Mesenteric fat pad (tissue), 1 donor: ENCODE data around the gene PRKAR1B. TPM values are rescaled to one million over a fixed set of nuclear protein-coding genes. Genes with fewer than 3 reads are reported as not detected.

Source experiments
- DNase-seq: peaks from one replicate; pipeline ENCODE4 v3.0.0-alpha.2; 2020; ENCODE audit warnings: low spot score
- total RNA-seq: library from RNA; stranded (reverse); fragmentation: NEBNext Ultra II Directional; extraction: Animal tissue kit (Norgen Biotek cat#: 25700); gene quantifications from one replicate; pipeline ENCODE4 v1.2.1, GENCODE V29; 2021
- donor health status: DM: yes; HTN: yes; CAD: no.

PRKAR1B gene
- total RNA-seq, 1 donor from 2014 or later: 11.7 TPM

DNA sequence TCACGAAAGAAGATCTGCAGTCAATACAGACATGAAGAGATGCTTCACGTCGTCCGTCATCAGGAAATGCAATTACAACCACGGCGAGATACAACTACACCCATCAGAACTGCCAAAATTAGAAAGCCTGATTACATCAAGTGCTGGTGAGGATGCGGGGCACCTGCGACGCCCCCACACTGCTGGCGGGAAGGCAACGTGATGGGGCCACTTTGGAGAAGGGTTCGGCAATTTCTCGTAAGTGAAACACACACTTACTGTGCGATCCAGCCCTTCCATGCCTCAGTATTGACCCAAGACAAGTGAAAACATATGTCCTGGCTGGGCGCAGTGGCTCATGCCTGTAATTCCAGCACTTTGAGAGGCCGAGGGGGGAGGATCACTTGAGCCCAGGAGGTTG, 181.6 kb downstream of the PRKAR1B start:
- no peak for DNase-seq

DNA sequence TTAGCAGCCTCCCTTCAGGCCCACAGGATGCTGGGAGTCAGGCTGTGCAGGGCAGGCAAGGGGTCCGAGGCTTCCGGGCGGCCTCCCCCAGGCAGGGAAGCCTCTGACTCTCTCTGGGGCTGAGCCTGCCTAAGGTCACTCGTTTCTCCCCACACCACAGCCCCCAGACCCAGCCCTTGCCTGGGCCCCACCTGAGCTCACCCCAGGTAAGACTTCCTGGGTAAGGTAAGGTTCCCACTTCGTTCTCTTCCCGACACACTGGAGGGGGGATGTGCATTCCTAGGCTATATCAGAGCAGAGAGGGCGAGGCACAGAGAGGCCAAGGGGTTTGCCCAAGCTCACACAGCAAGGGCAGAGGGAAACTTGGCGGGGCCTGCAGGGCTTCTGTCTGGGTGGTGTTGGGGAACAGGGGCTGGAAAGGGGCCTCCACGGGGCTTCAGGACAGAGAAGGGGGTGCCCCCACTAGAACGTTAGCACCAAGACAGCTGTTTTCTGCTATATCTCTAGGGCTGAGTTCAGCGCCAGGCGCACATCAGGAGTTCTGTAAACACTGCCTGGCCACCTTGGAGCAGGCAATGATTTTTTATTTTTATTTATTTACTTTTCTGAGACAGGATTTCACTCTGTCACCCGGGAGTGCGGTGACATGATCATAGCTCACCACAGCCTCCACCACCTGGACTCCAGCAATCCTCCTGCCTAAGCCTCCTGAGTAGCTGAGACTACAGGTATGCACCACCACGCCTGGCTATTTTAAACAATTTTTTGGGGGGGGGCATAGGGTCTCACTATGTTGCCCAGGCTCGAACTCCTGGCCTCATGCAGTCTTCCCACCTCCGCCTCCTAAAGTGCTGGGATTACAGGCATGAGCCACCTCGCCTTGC, 182.5 kb downstream of the PRKAR1B start:
- DNase-seq: no peak

DNA sequence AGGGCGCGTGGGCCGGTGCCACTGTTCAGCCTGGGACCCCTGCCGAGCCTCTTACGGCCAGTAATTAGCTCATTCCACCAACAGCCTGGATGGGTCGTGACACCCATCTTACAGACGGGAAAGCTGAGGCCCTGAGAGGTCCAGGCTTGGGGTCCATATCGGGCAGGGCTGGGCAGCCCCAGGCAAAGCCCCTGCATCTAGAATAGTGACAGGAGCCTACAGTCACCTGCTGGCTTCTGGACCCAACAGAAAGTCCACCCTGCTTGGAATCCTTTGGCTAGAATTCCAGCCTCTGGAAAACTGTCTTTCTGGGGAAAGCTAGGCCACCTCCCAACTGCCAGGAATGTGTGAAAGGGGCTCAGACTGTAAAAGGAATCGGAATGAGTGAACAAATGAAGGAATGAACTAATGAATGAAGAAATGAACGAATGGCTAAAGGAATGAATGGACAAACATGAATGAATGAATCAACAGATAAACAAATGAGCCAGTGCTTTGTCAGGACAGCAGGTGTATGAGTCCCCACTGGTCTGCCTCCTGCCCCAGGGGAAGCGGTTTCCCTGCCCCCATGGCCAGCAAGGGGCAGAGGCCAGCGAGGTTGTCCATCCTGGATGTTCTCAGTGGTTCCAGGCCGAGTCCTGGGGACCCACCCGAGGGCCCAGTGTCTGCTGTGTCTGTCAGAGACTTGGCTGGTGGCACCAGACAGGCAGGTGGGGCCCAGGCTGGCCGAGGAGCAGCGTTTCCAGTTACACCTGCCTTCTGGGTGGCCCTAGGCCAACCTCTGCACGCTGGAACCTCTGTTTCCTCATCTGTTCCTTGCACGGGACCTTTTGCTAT, 183.4 kb downstream of the PRKAR1B start:
- DNase-seq: no peak

DNA sequence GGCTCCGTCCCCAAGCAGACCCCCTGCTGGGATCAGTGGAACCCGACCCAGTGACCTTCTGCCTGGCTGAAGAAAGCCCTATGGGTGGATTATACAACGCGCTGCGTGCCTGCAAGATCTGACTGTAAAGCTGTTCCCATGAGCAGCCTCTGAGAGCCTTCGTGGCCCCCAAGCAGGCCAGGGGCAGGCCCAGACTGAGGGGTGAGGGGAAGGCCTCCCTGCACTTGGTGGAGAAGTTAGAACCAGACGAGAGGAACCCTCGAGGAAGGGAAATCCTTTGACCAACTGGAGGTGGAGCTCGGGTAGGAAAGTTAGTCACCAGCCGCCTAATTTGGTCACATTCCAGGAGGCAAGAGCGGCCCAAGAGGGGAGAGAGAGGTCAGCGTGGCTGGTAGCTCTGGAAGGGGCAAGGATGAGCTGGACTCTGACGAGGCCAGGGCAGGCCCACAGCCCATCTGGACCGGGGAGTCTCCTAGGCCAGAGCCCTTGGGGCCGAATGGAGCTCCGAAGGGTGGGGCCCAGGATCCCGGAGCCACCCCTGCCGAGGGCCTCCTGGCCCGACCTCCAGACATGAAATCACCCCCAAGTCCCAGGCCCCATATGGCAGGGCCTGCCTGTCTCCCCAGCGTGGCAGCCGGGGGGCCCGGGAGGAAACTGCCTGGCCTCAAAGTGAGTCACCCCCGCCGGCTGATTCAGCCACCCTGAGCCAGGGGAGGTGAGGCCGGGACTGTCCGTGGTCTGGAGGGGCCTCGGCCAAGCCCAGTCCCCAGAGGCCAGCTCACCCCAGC, 184.2 kb downstream of the PRKAR1B start:
- DNase-seq: no peak

DNA sequence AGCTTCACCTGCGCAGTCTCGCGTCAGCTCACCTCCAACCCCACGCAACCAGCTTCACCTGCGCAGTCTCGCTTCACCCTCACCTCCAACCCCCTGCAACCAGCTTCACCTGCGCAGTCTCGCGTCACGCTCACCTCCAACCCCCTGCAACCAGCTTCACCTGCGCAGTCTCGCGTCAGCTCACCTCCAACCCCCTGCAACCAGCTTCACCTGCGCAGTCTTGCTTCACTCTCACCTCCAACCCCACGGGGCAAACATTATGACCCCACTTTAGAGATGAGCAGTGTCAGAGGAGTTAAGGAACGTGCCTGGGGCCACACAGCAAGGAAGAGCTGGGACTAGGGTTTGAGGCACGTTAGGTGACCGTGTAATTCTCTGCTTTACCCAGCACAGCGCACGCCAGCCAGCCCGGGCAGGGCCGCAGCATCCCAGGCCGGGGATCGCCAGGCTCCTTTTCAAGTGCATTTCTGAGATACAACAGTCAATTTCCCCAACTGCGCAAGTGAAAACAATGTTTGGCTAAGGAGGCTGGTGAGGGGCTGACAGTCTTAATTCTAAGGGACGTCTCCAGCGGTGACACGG, 184.9 kb downstream of the PRKAR1B start:
- no peak for DNase-seq

DNA sequence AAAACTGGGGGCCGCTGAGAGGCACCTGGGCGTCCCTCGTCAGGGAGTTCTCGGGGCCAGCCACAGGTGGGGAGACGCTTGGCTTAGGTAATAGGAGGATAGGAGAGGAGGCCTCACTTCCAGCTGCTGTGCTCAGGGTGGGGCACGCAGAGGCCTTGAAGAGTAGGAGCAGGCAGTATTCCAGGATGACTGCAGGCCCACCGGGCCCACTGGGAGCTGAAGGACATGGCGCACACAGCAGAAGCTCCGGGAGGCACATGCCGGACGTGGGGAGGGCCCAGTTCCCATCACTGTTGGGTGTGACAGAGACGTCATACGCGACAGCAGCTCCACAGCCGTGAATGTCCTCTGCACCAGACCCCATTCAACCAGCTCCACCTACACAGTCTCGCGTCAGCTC, 185.4 kb downstream of the PRKAR1B start:
- DNase-seq: no peak

DNA sequence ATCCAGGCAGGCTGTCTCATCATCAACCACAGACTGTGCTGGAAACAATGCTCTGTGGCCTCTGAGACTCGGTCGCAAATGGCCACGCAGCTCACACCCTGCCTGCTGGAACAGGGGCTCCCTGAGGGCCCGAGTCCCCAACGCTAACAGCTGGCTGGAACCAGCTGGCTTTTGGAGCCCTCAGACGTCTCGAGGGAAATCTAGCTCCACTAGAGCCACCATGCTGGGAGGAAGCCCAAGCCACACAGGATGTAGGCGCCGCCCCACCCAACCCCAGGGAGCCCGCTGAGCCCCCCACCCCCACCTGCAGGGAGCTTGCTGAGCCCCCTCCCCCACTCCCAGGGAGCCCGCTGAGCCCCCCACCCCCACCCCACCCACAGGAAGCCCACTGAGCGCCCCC, 186.1 kb downstream of the PRKAR1B start:
- no peak for DNase-seq

DNA sequence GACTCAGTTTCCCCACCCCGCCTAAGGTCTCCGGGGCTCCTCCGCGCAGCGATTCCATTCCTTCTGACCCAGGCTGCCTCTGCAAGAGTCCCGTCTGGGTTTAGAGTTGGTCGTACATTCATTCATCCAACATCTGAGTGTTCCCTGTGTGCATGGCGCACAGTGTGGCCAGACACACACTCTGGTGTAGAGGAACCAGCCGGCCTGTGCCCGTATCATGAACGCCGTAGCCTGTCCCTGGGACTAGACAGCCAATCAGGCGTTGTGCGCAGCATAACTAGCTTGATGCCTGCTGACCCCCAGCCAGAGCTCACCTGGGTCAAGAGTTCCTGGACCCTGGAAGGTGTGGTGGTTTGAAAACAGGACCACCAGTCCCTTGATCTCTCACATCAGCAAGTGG, 186.5 kb downstream of the PRKAR1B start:
- no peak for DNase-seq

DNA sequence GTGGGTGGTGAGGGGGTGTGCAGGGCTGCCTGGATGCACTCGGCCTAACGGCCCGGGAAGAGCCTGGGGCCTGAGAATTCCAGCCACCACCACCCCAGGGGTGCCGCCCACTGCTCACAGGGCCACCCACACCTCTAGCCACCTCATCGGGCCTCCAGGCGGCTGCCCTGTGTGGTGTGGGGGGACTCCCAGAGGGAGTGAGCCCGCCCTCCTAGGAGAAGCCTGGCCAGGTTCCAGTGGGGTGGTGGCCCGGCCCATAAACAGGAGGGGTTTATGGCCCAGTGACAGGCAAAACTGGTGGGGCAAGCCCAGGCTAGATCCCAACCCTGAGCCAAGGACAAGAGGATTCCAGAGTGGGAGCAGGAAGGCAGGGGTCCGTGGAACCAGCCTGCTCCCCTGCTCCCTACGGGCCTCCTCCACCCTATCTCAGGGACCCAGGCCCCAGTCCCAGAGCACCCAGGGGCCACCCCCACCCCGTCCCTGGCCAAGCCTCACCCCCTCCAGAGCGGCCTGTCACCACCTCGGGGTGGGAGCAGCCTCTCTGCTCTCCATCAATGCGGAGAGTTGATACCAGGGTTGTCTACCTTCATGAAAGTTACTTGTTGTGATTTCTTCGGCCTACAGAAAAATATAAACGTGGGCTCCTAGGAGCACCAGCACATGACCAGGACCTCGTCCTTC, 187.2 kb downstream of the PRKAR1B start:
- no peak for DNase-seq

DNA sequence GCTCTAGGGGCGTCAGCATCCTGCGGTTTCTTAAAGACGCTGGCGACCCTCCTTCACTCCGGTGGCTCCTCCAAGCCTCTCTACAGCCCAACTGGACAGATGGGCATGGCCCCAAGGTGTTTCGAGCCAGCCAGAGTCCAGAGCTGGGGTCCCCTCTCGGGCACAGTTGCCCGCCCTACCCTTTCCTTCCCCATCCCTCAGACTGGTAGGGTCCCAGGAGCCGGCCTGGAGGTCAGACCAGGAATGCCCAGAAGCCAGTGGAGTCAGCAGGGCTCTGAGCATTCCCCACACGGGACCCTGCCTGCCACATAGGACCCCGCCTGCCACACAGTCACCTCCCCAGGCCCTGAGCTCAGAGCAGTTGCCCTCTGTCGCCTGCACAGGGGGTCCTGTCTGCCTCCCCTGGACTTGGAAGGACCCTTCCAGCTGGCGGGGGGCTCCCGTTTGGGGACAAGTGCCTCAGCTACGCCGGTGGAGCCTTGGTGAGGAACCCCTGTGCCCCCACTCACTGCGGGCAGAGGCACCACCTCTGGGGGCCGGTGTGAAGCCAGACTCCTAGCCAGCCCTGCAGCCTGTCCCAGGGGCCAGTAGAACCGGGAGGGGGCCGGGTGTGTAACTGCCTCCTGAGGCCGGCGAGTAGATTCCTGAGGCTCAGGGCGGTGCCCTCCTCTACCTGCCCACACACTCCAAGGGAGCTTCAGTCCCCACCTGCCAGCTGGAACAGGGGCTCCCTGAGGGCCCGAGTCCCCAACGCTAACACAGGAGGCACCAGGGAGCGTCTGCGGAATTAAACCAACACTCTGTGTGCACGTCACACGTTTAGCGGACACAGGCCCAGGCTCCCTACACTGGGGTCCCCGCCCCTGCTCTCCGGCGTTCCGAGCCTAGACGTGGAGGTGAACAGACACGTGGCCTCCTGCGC, 188.1 kb downstream of the PRKAR1B start:
- DNase-seq: no peak

DNA sequence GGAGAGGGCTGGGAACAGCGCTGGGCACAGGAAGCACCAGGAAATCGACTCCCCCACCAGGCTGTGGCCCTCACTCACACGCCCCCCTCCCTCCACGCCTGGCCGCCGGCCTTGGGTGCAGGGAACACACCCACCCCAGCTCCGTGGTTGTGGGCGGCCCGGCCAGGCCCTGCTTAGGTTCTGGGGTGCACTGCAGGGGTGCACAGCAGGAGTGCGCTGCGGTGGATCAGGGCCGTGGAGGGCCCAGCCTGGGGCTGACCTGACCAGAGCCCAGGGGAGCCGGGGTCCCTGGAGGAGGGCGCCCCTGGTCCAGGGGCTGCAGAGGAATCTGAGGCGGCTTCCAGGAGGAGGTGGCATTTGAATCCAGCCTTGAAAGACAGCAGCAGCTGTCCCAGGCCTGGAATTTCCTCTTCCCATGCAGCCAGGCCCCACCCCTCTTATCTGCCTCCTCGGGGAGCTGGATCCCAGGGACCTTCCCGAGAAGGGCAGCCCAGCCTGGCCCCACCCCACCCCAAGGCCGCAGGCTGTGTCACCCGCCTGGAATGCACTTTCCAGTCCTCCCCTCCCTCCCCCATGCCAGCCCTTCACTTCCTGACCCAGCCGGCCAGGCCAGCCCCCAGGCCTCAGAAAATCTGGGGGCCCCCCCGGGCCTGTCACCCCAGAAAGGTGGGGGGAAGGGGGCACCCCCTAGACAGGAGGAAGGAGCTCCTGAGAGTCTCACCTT, 189.0 kb downstream of the PRKAR1B start:
- no peak for DNase-seq

DNA sequence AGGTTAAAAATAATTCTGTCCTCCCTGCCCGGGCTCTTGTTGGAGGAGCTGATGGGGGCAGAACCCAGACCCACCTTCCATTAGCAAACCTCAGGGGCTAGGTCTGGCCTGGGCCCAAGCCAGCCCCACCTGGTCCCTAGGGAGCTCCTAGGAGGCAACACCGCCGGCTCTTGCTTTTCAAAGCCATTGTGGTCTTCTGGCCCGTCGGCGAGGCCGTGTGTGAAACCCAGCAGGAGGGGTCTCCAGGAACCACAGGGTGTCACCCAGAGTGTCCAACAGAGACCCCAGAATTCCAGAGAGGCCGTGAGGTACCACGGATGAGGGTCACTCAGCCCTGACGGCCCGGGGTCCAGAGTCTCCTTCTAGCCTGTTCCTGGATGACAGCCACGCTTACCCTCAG, 190.8 kb downstream of the PRKAR1B start:
- DNase-seq: no peak

DNA sequence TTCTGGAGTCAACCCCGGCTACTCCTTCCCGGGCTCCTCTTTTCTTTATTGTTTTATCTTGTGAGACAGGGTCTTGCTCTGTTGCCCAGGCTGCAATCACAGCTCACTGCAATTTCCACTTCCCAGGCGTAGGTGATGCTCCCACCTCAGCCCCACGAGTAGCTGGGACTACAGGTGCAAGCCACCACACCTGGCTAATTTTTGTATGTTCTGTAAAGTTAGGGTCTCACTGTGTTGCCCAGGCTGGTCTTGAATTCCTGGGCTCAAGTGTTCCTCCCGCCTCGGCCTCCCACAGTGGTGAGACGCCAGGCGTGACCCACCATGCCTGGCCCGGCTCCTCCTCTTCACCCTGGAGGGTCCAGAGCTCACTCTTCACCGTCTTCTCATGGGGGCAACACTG, 192.1 kb downstream of the PRKAR1B start:
- no peak for DNase-seq

DNA sequence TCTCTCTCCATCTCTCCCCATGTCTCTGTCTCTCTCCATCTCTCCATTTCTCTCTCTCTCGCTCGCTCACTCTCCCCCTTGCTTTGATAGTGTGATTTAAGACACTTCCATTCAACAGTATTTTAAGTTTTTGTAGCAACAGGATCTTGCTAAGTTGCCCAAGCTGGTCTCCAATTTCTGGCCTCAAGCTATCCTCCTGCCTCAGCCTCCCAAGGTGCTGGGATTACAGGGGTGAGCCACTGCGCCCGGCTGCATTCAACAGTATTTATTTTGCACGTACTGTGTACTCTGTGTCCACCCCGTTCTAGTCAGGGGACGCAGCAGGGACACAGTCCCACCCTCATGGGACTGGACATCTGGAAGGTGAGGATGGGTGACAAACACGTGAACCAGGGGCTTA, 193.0 kb downstream of the PRKAR1B start:
- no peak for DNase-seq

DNA sequence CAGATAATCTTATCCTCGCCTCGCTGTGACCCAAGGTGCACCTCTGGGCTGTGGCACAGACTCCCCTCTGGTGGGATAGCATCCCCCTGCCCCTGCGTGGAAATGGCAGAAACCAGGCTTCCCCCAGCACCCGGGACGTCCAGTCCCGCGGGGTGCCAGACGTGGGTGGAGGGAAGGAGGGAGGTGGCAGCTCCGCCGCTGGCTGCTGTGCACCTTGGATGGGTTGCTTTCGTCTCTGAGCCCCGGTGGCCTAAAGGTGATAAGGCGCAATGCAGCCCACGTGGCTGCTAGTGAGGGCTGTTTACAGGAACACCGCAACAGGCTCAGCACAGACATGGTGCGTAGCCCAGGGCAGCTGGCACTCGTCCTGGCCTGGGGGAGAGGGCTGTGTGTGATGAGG, 193.8 kb downstream of the PRKAR1B start:
- DNase-seq: no peak

DNA sequence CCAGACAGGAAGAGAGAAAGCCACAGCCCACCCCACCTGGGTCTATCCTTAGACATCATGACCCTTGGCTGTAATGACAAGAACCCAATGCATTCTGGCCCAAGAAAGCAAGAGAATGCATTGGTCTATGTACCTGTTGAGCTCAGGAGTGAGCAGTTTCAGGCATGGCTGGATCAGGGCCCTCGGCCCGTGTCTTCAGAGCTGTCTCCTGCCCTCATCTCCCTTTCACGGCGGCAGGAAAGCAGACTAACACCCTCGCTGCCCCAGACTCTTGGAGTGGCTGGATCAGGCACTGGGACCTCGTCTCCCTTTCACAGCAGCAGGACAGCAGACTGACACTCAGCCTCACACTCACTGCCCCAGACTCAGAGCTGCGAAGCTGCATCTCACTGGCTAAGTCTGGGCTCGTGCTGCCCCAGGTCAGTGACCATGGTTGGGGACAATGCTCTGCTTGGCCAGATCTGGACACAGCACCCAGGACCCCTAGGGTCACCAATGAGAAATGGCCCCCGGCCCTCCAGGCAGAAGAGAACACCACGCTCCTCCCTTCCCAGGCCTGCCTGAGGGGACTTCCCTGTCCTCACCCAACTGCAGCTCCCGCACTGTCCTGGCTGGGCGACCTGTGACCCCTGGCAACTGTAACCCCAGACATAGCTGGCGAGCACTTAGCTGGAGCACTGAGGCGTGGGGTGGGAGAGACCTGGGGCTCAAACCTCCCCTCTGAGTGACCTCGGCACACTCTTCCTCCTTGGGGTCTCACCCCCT, 194.5 kb downstream of the PRKAR1B start:
- no peak for DNase-seq

DNA sequence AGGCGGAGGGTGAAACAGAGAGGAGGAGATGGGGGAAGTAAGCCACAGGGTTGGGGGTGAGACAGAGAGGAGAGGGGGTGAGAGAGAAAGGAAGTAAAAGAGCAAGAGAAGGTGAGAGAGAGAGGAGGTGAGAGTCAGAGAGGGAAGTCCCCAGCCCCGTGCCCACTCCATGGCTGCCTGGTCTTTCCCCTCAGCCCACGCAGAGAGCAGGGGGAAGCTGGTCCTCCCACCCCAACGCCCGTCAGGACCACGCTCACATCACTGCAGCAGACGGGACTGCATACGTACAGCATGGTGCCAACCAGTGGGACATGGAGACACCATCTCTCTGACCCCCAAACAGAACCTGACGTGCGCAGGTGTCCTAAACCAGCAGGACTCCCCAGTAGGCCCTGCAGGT, 195.3 kb downstream of the PRKAR1B start:
- DNase-seq: no peak

DNA sequence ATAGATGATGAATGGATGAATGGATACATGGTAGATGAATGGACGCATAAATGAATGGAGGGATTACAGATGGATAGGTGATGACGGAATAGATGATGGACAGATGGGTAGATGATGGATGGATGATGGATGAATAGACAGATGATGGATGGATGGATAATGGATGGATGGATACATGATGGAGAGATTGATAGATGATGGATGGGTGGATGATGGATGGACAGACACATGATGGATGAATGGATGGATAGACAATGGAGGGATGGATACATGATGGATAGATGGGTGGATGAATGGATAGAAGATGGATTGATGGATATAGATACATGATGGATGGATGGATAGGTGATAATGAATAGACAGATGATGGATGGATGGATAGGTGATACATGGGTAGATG, 198.6 kb downstream of the PRKAR1B start:
- DNase-seq: no peak
